Prostate gland (tissue), 2 donors: ENCODE results near the gene POLR2H.

Experiments
- CTCF ChIP-seq, 4 experiments: fragments of 200-600 bp in 2 of 4; fragments of 450-650 bp in 2 of 4; sonication (generic) in 2 of 4; IDR thresholded peaks; 1 replicate in 3 of 4; 2 replicates in 1 of 4; pipeline ENCODE4 v1.5.1; 2016 to 2019; ENCODE audit warnings: antibody characterized with exemption in 4 of 4, mild to moderate bottlenecking in 2 of 4, moderate library complexity in 2 of 4
- POLR2A ChIP-seq: fragments of 450-650 bp; IDR thresholded peaks from one replicate; pipeline ENCODE4 v1.6.1; 2016; ENCODE audit warnings: antibody characterized with exemption, mild to moderate bottlenecking
- POLR2AphosphoS5 ChIP-seq: sonication (generic); formaldehyde crosslinking; IDR thresholded peaks from one replicate; pipeline ENCODE4 v1.6.1; 2017; ENCODE audit warnings: antibody characterized with exemption

DNA sequence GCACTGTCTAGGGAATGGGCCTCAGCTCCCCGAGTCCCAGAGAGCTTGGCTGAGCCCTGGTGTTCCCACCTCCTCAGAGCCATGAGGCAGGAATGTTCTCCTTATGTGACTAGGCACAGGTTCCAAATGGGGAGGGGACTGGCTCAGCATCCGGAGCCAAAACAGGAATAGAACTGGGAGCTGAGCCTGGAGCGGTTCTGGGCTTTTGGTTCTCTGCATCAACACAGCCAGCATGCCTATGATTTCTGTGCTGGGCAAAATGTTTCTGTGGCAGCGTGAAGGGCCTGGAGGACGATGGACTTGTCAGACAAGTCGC lies 24.2 kb upstream of the POLR2H start, which contains the start of gene FAM131A:
- TF ChIP-seq CTCF (IDR thresholded peaks at IDR 0.05): no peak
- no peak for TF ChIP-seq POLR2A
- TF ChIP-seq POLR2AphosphoS5: no peak
